Measurements from ENCODE around the gene ADCY7.

- TF ChIP-seq EZH2 (IDR thresholded peaks at IDR 0.05; ENCODE audit: low read depth) (no peak), CTCF (conservative IDR thresholded peaks at IDR 0.05) (no peak)
Observed at GRCh38 chr16:50351116-50351515, 84.8 kb downstream of the ADCY7 start.
